ENCODE data around the gene CEMIP2. TPM values are rescaled to one million over a fixed set of nuclear protein-coding genes. Genes with fewer than 3 reads are reported as not detected.

The CEMIP2 gene
- polyA plus RNA-seq, 1 of the 3 experiments (the other 2 are of a cell fraction), result 39.8 TPM

- Histone ChIP-seq H2AFZ (ENCODE audit: low read depth) (no peak overlapping the region), H3F3A (replicated peaks; ENCODE audit: insufficient read depth) (no peaks in the 10 kb centered on the region), H3K79me2 (ENCODE audit: insufficient read depth) (no peaks in the 10 kb centered on the region), H3K4me1 (ENCODE audit: control insufficient read depth in 1 of 2, insufficient read depth in 2 of 2, low read depth in 1 of 2, low read length in 1 of 2) (no peaks in the 10 kb centered on the region), H3K4me3 (ENCODE audit: low read depth in 2 of 2, low read length in 1 of 2) (no peak overlapping the region), H3K9me3 (no peaks in the 10 kb centered on the region), H3K4me2 (no peak overlapping the region), H4K20me1 (ENCODE audit: insufficient read depth) (no peaks in the 10 kb centered on the region), H3K9me2 (no peaks in the 10 kb centered on the region), H3K27ac (ENCODE audit: low read depth in 2 of 2, low read length in 1 of 2) (no peak overlapping the region), H3K9ac (no peak overlapping the region), H3K36me3 (replicated peaks in 1 of 2; ENCODE audit: control insufficient read depth in 1 of 2, insufficient read depth in 2 of 2, low read length in 1 of 2) (no peaks in the 10 kb centered on the region), H3K27me3 (ENCODE audit: insufficient read depth) (peaks cover 18% of the 10 kb centered on the region; the same call in 1 of the 2 replicates)
- TF ChIP-seq RAD21 (IDR thresholded peaks at IDR 0.05; ENCODE audit: low read length), result no peak
- no peak for TF ChIP-seq IRF3 (IDR thresholded peaks at IDR 0.05; ENCODE audit: low read depth, low read length)
- no peak for TF ChIP-seq JUND (IDR thresholded peaks at IDR 0.05)
- no peak for TF ChIP-seq YY1 (IDR thresholded peaks at IDR 0.05; ENCODE audit: low read depth)
- no peak for TF ChIP-seq RCOR1 (IDR thresholded peaks at IDR 0.05; ENCODE audit: low read length)
- ChIA-PET POLR2A (no interaction called here), CTCF (no interaction called here)
- whole genome bisulfite sequencing (ENCODE audit: low lambda C conversion rate), result 21% methylated on average over 6 of the region's 6 CpGs
- DNase-seq, result no peak
These were observed 113.2 kb downstream of the CEMIP2 start for GRCh38 chr9:71655141-71655540.

- no peaks in the 10 kb centered on the region for H4K20me1 ChIP-seq (ENCODE audit: insufficient read depth)
- POLR2A ChIA-PET, result no interaction called here
- DNase-seq, result no peak
- H3K27me3 ChIP-seq (ENCODE audit: insufficient read depth), result peaks cover 9% of the 10 kb centered on the region; the same call in 1 of the 2 replicates
- no peaks in the 10 kb centered on the region for H3F3A ChIP-seq (replicated peaks; ENCODE audit: insufficient read depth)
- no peak overlapping the region for H3K4me3 ChIP-seq (ENCODE audit: low read depth in 2 of 2, low read length in 1 of 2)
- no peaks in the 10 kb centered on the region for H3K9me3 ChIP-seq
- CTCF ChIA-PET, result no interaction called here
- no peak overlapping the region for H3K4me2 ChIP-seq
- no peaks in the 10 kb centered on the region for H3K4me1 ChIP-seq (ENCODE audit: control insufficient read depth in 1 of 2, insufficient read depth in 2 of 2, low read depth in 1 of 2, low read length in 1 of 2)
- no peak overlapping the region for H3K9ac ChIP-seq
- no peaks in the 10 kb centered on the region for H3K9me2 ChIP-seq
- H2AFZ ChIP-seq (ENCODE audit: low read depth), result no peak overlapping the region
- H3K27ac ChIP-seq (ENCODE audit: low read depth in 2 of 2, low read length in 1 of 2), result no peak overlapping the region
- H3K79me2 ChIP-seq (ENCODE audit: insufficient read depth), result no peaks in the 10 kb centered on the region
- H3K36me3 ChIP-seq (replicated peaks in 1 of 2; ENCODE audit: control insufficient read depth in 1 of 2, insufficient read depth in 2 of 2, low read length in 1 of 2), result no peaks in the 10 kb centered on the region
- TF ChIP-seq RCOR1 (IDR thresholded peaks at IDR 0.05; ENCODE audit: low read length), result no peak
- no peak for TF ChIP-seq FOXJ3 (CRISPR knock-in tag; IDR thresholded peaks at IDR 0.05)
- no peak for TF ChIP-seq NFIC (IDR thresholded peaks at IDR 0.05; ENCODE audit: borderline replicate concordance)
- TF ChIP-seq FOSL2 (IDR thresholded peaks at IDR 0.05; ENCODE audit: borderline replicate concordance, low read depth), result no peak
- TF ChIP-seq PBX3 (IDR thresholded peaks at IDR 0.05), result no peak
- no peak for TF ChIP-seq EP300 (IDR thresholded peaks at IDR 0.05; ENCODE audit: borderline replicate concordance in 1 of 2, low read depth in 1 of 2, low read length in 1 of 2)
- TF ChIP-seq CHD2 (IDR thresholded peaks at IDR 0.05; ENCODE audit: low read length, partially characterized antibody), result no peak
These were observed 115.8 kb downstream of the CEMIP2 start for GRCh38 chr9:71652480-71652879.

- H3K9me3 ChIP-seq, result no peaks in the 10 kb centered on the region
- 20% methylated on average over 1 of the region's 1 CpG for WGBS (ENCODE audit: low lambda C conversion rate)
- no peaks in the 10 kb centered on the region for H3F3A ChIP-seq (replicated peaks; ENCODE audit: insufficient read depth)
- no peak overlapping the region for H3K9ac ChIP-seq
- no peaks in the 10 kb centered on the region for H4K20me1 ChIP-seq (ENCODE audit: insufficient read depth)
- H3K36me3 ChIP-seq (replicated peaks in 1 of 2; ENCODE audit: control insufficient read depth in 1 of 2, insufficient read depth in 2 of 2, low read length in 1 of 2), result no peaks in the 10 kb centered on the region
- ChIA-PET POLR2A (no interaction called here), CTCF (interaction anchor here (0.7 kb wide), 1 partner anchor 987 kb away, joined by 3 read pairs; no protein-coding TSS in a partner anchor)
- H3K4me2 ChIP-seq, result no peak overlapping the region
- H3K27me3 ChIP-seq (ENCODE audit: insufficient read depth), result peaks cover 27% of the 10 kb centered on the region; the same call in 1 of the 2 replicates
- no peak for DNase-seq
- H3K9me2 ChIP-seq, result no peaks in the 10 kb centered on the region
- no peak overlapping the region for H3K4me3 ChIP-seq (ENCODE audit: low read depth in 2 of 2, low read length in 1 of 2)
- H2AFZ ChIP-seq (ENCODE audit: low read depth), result no peak overlapping the region
- peaks cover 0 to 11% of the 10 kb centered on the region in 2 experiments; a peak in 1 of 4 replicates for H3K4me1 ChIP-seq (ENCODE audit: control insufficient read depth in 1 of 2, insufficient read depth in 2 of 2, low read depth in 1 of 2, low read length in 1 of 2)
- no peak overlapping the region for H3K27ac ChIP-seq (ENCODE audit: low read depth in 2 of 2, low read length in 1 of 2)
- H3K79me2 ChIP-seq (ENCODE audit: insufficient read depth), result no peaks in the 10 kb centered on the region
- TF ChIP-seq TAF1 (IDR thresholded peaks at IDR 0.05; ENCODE audit: borderline replicate concordance, low read depth, low read length) (no peak), NFIC (IDR thresholded peaks at IDR 0.05; ENCODE audit: borderline replicate concordance) (no peak), EZH2phosphoT487 (IDR thresholded peaks at IDR 0.05; ENCODE audit: borderline replicate concordance, low read depth) (no peak), NRF1 (IDR thresholded peaks at IDR 0.05; ENCODE audit: low read depth, low read length) (no peak), MAX (IDR thresholded peaks at IDR 0.05; ENCODE audit: low read depth) (no peak), IRF3 (IDR thresholded peaks at IDR 0.05; ENCODE audit: low read depth, low read length) (no peak), SIN3A (IDR thresholded peaks at IDR 0.05; ENCODE audit: borderline replicate concordance, low read depth, low read length) (no peak), USF2 (IDR thresholded peaks at IDR 0.05; ENCODE audit: borderline replicate concordance, low read depth, low read length) (no peak), POLR2AphosphoS5 (IDR thresholded peaks at IDR 0.05; ENCODE audit: low read depth, low read length) (no peak), GATA2 (CRISPR knock-in tag; IDR thresholded peaks at IDR 0.05) (no peak)
These were observed 119.9 kb downstream of the CEMIP2 start for GRCh38 chr9:71648453-71648852.
